ENCODE data around the gene TMEM156.
"Not testable (repeated sequence)": the region's sequence is repeated elsewhere in the genome, so short reads cannot be mapped to it uniquely, and the experiment has no call there.

TMEM156 gene

GRCh38 chr4:38950159-38950558 is 82.0 kb downstream of the TMEM156 start:
- H3K27me3 ChIP-seq (ENCODE audit: control insufficient read depth, insufficient read depth, low read length, poor library complexity, severe bottlenecking): no peaks in the 10 kb centered on the region
- WGBS, 2 experiments: 96 to 100% methylated on average over 2 of the region's 2 CpGs
- no peaks in the 10 kb centered on the region for H3K9me3 ChIP-seq (ENCODE audit: control insufficient read depth, low read length)
- H3K27ac ChIP-seq (ENCODE audit: insufficient read depth, low read depth, low read length, poor library complexity, severe bottlenecking): no peak overlapping the region
- H3K4me1 ChIP-seq (ENCODE audit: control insufficient read depth, insufficient read depth, low read length): no peaks in the 10 kb centered on the region
- H3K4me3 ChIP-seq (ENCODE audit: insufficient read depth, low read depth, low read length): no peak overlapping the region
- no peaks in the 10 kb centered on the region for H3K36me3 ChIP-seq (ENCODE audit: control insufficient read depth, insufficient read depth, low read length)

DNA sequence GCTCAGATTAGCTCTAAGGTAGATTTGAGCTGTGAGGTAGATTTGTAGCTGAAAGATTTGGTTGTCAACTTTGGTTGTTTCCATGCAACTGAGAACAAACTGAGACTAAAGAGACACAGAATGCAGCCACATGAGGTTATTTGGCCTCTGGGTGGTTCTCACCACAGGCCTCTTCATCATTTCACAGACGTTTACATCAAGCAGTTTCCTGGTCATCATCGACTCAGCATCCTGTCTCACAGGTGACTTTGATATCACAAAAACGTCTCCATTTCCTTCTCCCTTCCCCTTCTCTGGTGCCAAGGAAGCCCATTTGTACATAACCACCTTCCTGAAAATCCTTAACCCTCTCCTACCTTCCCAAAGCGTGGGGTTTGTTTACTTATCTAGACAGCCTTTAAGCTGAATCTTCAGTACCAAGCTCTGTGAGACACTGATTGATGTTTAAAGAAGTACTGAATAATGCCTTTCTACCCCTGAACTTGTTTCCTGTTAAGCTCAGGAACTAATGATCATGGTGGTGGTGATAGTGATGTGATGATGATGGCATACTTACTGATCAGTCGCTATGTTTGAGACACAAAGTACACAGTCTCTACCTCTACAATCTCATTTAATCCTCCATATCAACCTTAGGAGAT is 82.7 kb downstream of the TMEM156 start:
- 70 to 83% methylated on average over 4 to 5 of the region's 5 CpGs for WGBS, 2 experiments
- H3K4me1 ChIP-seq (ENCODE audit: control insufficient read depth, insufficient read depth, low read length): no peaks in the 10 kb centered on the region
- no peak overlapping the region for H3K27ac ChIP-seq (ENCODE audit: insufficient read depth, low read depth, low read length, poor library complexity, severe bottlenecking)
- no peak overlapping the region for H3K4me3 ChIP-seq (ENCODE audit: insufficient read depth, low read depth, low read length)
- no peaks in the 10 kb centered on the region for H3K9me3 ChIP-seq (ENCODE audit: control insufficient read depth, low read length)
- H3K27me3 ChIP-seq (ENCODE audit: control insufficient read depth, insufficient read depth, low read length, poor library complexity, severe bottlenecking): no peaks in the 10 kb centered on the region
- no peaks in the 10 kb centered on the region for H3K36me3 ChIP-seq (ENCODE audit: control insufficient read depth, insufficient read depth, low read length)

- no peaks in the 10 kb centered on the region for H3K27me3 ChIP-seq (ENCODE audit: control insufficient read depth, insufficient read depth, low read length, poor library complexity, severe bottlenecking)
- no peaks in the 10 kb centered on the region for H3K9me3 ChIP-seq (ENCODE audit: control insufficient read depth, low read length)
- no peaks in the 10 kb centered on the region for H3K36me3 ChIP-seq (ENCODE audit: control insufficient read depth, insufficient read depth, low read length)
- H3K4me1 ChIP-seq (ENCODE audit: control insufficient read depth, insufficient read depth, low read length): no peaks in the 10 kb centered on the region
- H3K27ac ChIP-seq (ENCODE audit: insufficient read depth, low read depth, low read length, poor library complexity, severe bottlenecking): no peak overlapping the region
- no peak overlapping the region for H3K4me3 ChIP-seq (ENCODE audit: insufficient read depth, low read depth, low read length)
- WGBS, 2 experiments: 94 to 95% methylated on average over 2 of the region's 2 CpGs
Measured at GRCh38 chr4:38948551-38948950, 83.7 kb downstream of the TMEM156 start.

DNA sequence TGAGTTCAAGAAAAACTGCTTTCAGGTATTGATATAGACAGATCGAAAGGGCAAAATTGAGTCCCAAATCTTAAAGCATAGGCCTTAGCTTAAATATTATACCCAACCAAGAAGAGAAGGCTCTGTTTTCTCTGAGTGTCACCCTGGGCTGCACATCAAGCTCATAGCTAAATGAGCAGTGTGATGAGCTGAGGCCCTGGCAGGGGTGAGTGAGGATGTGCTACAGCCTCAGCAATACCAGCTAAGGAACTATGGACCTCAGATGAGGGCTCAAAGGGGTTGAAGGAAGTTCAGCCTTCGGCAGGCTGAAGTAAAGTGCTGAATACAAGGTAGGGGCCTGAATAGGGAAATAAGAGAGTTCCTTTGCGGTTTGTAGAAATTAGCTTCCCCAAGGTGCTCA is 85.3 kb downstream of the TMEM156 start:
- Histone ChIP-seq H3K4me1 (ENCODE audit: control insufficient read depth, insufficient read depth, low read length) (no peaks in the 10 kb centered on the region), H3K27me3 (ENCODE audit: control insufficient read depth, insufficient read depth, low read length, poor library complexity, severe bottlenecking) (no peaks in the 10 kb centered on the region), H3K27ac (ENCODE audit: insufficient read depth, low read depth, low read length, poor library complexity, severe bottlenecking) (no peak overlapping the region), H3K9me3 (ENCODE audit: control insufficient read depth, low read length) (no peaks in the 10 kb centered on the region), H3K36me3 (ENCODE audit: control insufficient read depth, insufficient read depth, low read length) (no peaks in the 10 kb centered on the region), H3K4me3 (ENCODE audit: insufficient read depth, low read depth, low read length) (no peak overlapping the region)
- whole genome bisulfite sequencing, 2 experiments: 88 to 90% methylated on average over 3 of the region's 3 CpGs

GRCh38 chr4:38944440-38944839 is 87.8 kb downstream of the TMEM156 start:
- Histone ChIP-seq H3K4me3 (ENCODE audit: insufficient read depth, low read depth, low read length) (no peak overlapping the region), H3K36me3 (ENCODE audit: control insufficient read depth, insufficient read depth, low read length) (no peaks in the 10 kb centered on the region), H3K4me1 (ENCODE audit: control insufficient read depth, insufficient read depth, low read length) (no peaks in the 10 kb centered on the region), H3K27me3 (ENCODE audit: control insufficient read depth, insufficient read depth, low read length, poor library complexity, severe bottlenecking) (no peaks in the 10 kb centered on the region), H3K27ac (ENCODE audit: insufficient read depth, low read depth, low read length, poor library complexity, severe bottlenecking) (no peak overlapping the region), H3K9me3 (ENCODE audit: control insufficient read depth, low read length) (no peaks in the 10 kb centered on the region)
- WGBS, 2 experiments: 82 to 83% methylated on average over 9 of the region's 9 CpGs

DNA sequence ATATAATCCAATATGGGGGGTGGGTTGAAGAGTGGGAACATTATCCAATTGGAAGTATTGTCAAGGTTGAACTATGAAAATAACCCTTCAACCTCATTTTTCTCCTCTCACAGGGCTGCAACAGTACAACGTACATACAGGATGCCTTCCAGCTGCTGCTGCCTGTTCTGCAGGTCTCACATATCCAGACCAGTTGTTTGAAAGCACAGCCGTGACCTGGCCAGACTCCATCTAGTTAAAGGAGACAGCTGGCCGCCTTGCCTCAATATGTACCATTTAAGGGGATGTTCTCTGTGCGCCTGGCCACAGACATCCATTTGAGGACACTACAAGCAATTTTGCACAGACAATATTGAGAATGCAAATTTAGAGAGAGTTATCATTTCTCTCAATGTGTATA is 88.9 kb downstream of the TMEM156 start:
- no peaks in the 10 kb centered on the region for H3K9me3 ChIP-seq (ENCODE audit: control insufficient read depth, low read length)
- H3K4me1 ChIP-seq (ENCODE audit: control insufficient read depth, insufficient read depth, low read length): no peaks in the 10 kb centered on the region
- no peaks in the 10 kb centered on the region for H3K36me3 ChIP-seq (ENCODE audit: control insufficient read depth, insufficient read depth, low read length)
- no peak overlapping the region for H3K27ac ChIP-seq (ENCODE audit: insufficient read depth, low read depth, low read length, poor library complexity, severe bottlenecking)
- no peak overlapping the region for H3K4me3 ChIP-seq (ENCODE audit: insufficient read depth, low read depth, low read length)
- no peaks in the 10 kb centered on the region for H3K27me3 ChIP-seq (ENCODE audit: control insufficient read depth, insufficient read depth, low read length, poor library complexity, severe bottlenecking)
- WGBS, 2 experiments: 95 to 98% methylated on average over 4 of the region's 4 CpGs

DNA sequence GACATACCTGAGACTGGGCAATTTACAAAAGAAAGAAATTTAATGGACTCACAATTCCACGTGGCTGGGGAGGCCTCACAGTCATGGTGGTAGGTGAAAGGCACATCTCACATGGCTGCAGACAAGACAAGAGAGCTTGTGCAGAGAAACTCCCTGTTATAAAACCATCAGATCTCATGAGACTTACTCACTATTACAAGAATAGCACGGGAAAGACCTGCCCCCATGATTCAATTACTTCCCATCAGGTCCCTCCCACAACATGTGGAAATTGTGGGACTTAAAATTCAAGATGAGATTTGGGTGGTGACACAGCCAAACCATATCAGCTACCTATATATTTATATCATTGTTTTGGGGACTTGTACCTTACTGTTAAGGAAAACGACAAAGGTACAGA is 90.3 kb downstream of the TMEM156 start:
- not testable (repeated sequence) for H3K4me1 ChIP-seq (ENCODE audit: control insufficient read depth, insufficient read depth, low read length); H3K27ac ChIP-seq (ENCODE audit: insufficient read depth, low read depth, low read length, poor library complexity, severe bottlenecking); H3K4me3 ChIP-seq (ENCODE audit: insufficient read depth, low read depth, low read length); H3K36me3 ChIP-seq (ENCODE audit: control insufficient read depth, insufficient read depth, low read length); H3K27me3 ChIP-seq (ENCODE audit: control insufficient read depth, insufficient read depth, low read length, poor library complexity, severe bottlenecking); H3K9me3 ChIP-seq (ENCODE audit: control insufficient read depth, low read length)
- 88 to 90% methylated on average over 3 of the region's 3 CpGs for WGBS, 2 experiments

DNA sequence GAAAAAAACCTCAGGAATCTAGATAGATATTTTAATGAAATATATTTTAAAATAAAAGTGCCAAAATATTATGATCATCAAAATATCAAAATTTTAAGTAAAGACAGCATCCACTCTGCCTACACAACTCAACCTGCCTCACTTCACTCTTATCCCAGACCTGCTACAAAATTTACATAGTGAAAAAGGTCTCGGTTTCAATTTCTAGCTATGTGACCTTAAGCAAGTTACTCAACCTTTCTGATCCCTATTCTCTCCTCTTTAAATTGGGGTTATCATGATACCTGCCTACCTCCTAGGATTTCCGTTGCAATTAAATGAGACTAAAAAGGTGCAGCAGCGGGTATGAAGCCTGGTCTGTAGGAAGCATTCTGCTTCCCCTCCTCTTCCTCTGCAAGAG is 91.7 kb downstream of the TMEM156 start:
- Histone ChIP-seq H3K9me3 (ENCODE audit: control insufficient read depth, low read length) (no peaks in the 10 kb centered on the region), H3K4me1 (ENCODE audit: control insufficient read depth, insufficient read depth, low read length) (no peaks in the 10 kb centered on the region), H3K27me3 (ENCODE audit: control insufficient read depth, insufficient read depth, low read length, poor library complexity, severe bottlenecking) (no peaks in the 10 kb centered on the region), H3K36me3 (ENCODE audit: control insufficient read depth, insufficient read depth, low read length) (no peaks in the 10 kb centered on the region), H3K4me3 (ENCODE audit: insufficient read depth, low read depth, low read length) (no peak overlapping the region), H3K27ac (ENCODE audit: insufficient read depth, low read depth, low read length, poor library complexity, severe bottlenecking) (no peak overlapping the region)
- 99 to 100% methylated on average over 3 of the region's 3 CpGs for WGBS, 2 experiments

DNA sequence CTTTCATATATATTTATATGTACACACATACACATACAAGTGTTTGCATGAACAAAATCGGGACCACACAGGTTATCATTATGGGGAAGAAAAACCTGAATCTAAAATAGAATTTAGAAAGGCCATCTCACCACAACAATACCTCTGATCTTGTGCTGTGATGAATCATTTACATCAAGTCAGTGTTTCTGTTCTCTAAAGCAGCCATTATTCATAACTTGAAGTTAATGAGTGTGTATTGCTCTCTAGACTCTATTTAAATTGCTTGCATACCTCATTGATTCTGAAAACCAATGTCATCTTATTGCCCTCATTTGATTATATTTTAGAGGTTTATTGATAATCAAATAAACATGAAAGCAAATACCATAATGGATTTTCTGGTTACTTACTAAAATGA is 93.0 kb downstream of the TMEM156 start:
- Histone ChIP-seq H3K27ac (ENCODE audit: insufficient read depth, low read depth, low read length, poor library complexity, severe bottlenecking) (no peak overlapping the region), H3K36me3 (ENCODE audit: control insufficient read depth, insufficient read depth, low read length) (no peaks in the 10 kb centered on the region), H3K9me3 (ENCODE audit: control insufficient read depth, low read length) (no peaks in the 10 kb centered on the region), H3K4me1 (ENCODE audit: control insufficient read depth, insufficient read depth, low read length) (no peaks in the 10 kb centered on the region), H3K4me3 (ENCODE audit: insufficient read depth, low read depth, low read length) (no peak overlapping the region), H3K27me3 (ENCODE audit: control insufficient read depth, insufficient read depth, low read length, poor library complexity, severe bottlenecking) (no peaks in the 10 kb centered on the region)
- 86 to 100% methylated on average over 1 of the region's 1 CpG for WGBS, 2 experiments

DNA sequence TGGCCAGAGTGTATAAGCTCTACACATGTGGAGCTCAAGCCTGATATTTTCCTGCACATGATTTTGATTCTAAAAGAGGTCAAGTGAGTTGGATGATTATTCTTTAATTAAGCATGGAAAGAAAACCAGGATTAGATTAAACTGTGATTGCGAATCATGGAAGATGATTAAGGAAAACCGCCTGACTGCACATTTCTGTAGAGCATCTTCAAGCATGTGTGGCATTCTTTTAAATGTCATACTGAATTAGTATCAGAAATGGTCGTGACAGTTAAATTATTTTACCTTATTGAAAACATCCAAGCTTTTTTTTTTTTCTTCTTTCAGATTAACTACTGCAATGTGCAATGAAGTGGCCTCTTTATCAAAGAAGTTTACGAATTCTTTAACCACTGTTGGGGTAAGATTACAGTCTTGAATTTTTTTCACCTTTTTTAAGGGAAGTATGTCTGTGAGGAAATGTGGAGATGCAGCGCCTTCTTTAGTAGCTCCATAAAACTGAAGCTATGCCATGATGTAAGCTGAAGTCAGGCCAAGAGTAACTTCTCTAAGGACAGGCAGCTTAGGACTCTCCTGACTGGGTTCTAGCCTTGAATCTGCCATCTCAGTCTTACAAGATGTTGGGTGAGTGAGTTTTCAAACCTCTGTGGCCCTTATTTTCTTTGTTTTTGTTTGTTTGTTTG is 96.7 kb downstream of the TMEM156 start:
- Histone ChIP-seq H3K27ac (ENCODE audit: insufficient read depth, low read depth, low read length, poor library complexity, severe bottlenecking) (no peak overlapping the region), H3K4me3 (ENCODE audit: insufficient read depth, low read depth, low read length) (no peak overlapping the region), H3K27me3 (ENCODE audit: control insufficient read depth, insufficient read depth, low read length, poor library complexity, severe bottlenecking) (no peaks in the 10 kb centered on the region), H3K4me1 (ENCODE audit: control insufficient read depth, insufficient read depth, low read length) (no peaks in the 10 kb centered on the region), H3K36me3 (ENCODE audit: control insufficient read depth, insufficient read depth, low read length) (no peaks in the 10 kb centered on the region), H3K9me3 (ENCODE audit: control insufficient read depth, low read length) (no peaks in the 10 kb centered on the region)
- WGBS, 2 experiments: 94 to 98% methylated on average over 4 to 5 of the region's 5 CpGs
